HEK293 (cell line): ENCODE measurements around the gene PAX3.

Experiments
- ZBTB17 ChIP-seq: fragments of 450-650 bp; formaldehyde crosslinking; IDR thresholded peaks from 2 replicates; pipeline ENCODE4 v1.5.1; 2016; ENCODE audit warnings: missing biosample characterization, missing genetic modification characterization
- ZNF248 ChIP-seq: fragments of 450-650 bp; formaldehyde crosslinking; IDR thresholded peaks from 2 replicates; pipeline ENCODE4 v1.5.1; 2017; ENCODE audit warnings: missing biosample characterization, missing genetic modification characterization
- ZNF558 ChIP-seq: fragments of 450-650 bp; formaldehyde crosslinking; IDR thresholded peaks from 2 replicates; pipeline ENCODE4 v1.5.1; 2016; ENCODE audit warnings: missing biosample characterization, missing genetic modification characterization
- ZNF677 ChIP-seq: fragments of 450-650 bp; IDR thresholded peaks from 2 replicates; pipeline ENCODE4 v1.5.0; 2018; ENCODE audit warnings: missing biosample characterization, mild to moderate bottlenecking, missing genetic modification characterization, moderate library complexity
- TF ChIP-seq, protein P1 (sequence below): fragments of 450-650 bp; formaldehyde crosslinking; IDR thresholded peaks from 2 replicates; pipeline ENCODE4 v1.5.1; 2016; ENCODE audit warnings: missing biosample characterization, missing genetic modification characterization

DNA sequence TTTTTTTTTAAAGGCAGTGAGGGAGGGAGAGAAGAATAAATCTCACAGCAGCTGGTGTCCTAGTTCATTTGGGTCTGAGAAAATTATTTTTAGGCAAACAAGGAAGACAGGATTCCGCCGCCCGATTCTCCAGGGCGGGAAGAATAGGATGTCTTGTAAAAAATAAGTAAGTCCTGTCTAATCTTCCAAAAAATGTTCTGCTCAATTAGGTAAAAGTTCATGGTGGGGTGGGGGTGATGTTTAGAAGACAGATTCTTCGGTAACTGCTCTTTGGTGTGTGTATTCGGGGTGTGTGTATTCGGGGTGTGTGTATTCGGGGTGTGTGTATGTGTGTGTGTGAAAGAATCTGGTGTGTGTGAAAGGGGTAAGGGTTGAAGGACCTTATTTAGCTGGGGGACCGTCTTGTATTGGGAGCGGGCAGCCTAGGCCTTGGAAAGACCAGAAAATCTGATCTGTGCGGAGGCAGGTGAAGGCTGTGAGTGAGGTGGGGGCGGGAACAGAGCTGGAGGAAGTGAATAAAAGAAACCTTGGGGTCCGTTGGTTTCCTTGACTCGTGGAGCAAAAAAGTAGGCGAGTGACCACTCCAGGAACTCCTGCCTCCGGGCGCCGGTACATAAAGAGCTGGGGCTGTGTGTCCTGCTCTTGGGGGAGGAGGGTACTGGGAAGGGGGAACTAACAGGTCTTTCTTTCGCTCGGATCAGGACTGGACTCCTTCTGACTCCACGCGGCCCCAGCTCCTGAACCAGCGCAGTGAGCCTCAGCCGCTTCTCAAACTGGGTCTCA is 4.4 kb upstream of the PAX3 start:
- TF ChIP-seq ZNF248 (tag by site-specific recombination) (no peak), ZBTB17 (tag by site-specific recombination) (no peak), ZNF677 (tag by site-specific recombination) (no peak), ZNF558 (tag by site-specific recombination) (no peak)
- TF ChIP-seq, protein P1, sequence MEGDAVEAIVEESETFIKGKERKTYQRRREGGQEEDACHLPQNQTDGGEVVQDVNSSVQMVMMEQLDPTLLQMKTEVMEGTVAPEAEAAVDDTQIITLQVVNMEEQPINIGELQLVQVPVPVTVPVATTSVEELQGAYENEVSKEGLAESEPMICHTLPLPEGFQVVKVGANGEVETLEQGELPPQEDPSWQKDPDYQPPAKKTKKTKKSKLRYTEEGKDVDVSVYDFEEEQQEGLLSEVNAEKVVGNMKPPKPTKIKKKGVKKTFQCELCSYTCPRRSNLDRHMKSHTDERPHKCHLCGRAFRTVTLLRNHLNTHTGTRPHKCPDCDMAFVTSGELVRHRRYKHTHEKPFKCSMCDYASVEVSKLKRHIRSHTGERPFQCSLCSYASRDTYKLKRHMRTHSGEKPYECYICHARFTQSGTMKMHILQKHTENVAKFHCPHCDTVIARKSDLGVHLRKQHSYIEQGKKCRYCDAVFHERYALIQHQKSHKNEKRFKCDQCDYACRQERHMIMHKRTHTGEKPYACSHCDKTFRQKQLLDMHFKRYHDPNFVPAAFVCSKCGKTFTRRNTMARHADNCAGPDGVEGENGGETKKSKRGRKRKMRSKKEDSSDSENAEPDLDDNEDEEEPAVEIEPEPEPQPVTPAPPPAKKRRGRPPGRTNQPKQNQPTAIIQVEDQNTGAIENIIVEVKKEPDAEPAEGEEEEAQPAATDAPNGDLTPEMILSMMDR = no peak
